Measurements from ENCODE around the gene FDX1.

Gene FDX1

GRCh38 chr11:110431051-110431672 is 1.4 kb downstream of the FDX1 start:
- no peak for DNase-seq (ENCODE audit: low read depth)

GRCh38 chr11:110431674-110432073 is 1.9 kb downstream of the FDX1 start:
- DNase-seq (ENCODE audit: low read depth): no peak

- no peak for DNase-seq (ENCODE audit: low read depth)
Measured at GRCh38 chr11:110432713-110433392, 3.1 kb downstream of the FDX1 start.

- no peak for DNase-seq (ENCODE audit: low read depth)
Measured at GRCh38 chr11:110433393-110434333, 3.9 kb downstream of the FDX1 start.

GRCh38 chr11:110434952-110435779 is 5.4 kb downstream of the FDX1 start:
- DNase-seq (ENCODE audit: low read depth): no peak

GRCh38 chr11:110435780-110436717 is 6.3 kb downstream of the FDX1 start:
- DNase-seq (ENCODE audit: low read depth): no peak

GRCh38 chr11:110438017-110438416 is 8.3 kb downstream of the FDX1 start:
- no peak for DNase-seq (ENCODE audit: low read depth)

GRCh38 chr11:110445437-110445836 is 15.7 kb downstream of the FDX1 start:
- no peak for DNase-seq (ENCODE audit: low read depth)

GRCh38 chr11:110446061-110446460 is 16.3 kb downstream of the FDX1 start:
- no peak for DNase-seq (ENCODE audit: low read depth)

GRCh38 chr11:110446594-110446993 is 16.8 kb downstream of the FDX1 start:
- DNase-seq (ENCODE audit: low read depth): no peak

- no peak for DNase-seq (ENCODE audit: low read depth)
Measured at GRCh38 chr11:110447343-110447742, 17.6 kb downstream of the FDX1 start.

- DNase-seq (ENCODE audit: low read depth): no peak
Measured at GRCh38 chr11:110447897-110448745, 18.4 kb downstream of the FDX1 start.

- DNase-seq (ENCODE audit: low read depth): no peak
Measured at GRCh38 chr11:110450246-110450645, 20.5 kb downstream of the FDX1 start.

GRCh38 chr11:110452720-110453119 is 23.0 kb downstream of the FDX1 start:
- no peak for DNase-seq (ENCODE audit: low read depth)

- DNase-seq (ENCODE audit: low read depth): no peak
Measured at GRCh38 chr11:110453684-110454354, 24.1 kb downstream of the FDX1 start.

- DNase-seq (ENCODE audit: low read depth): no peak
Measured at GRCh38 chr11:110454609-110455008, 24.9 kb downstream of the FDX1 start.

GRCh38 chr11:110455718-110456117 is 26.0 kb downstream of the FDX1 start:
- no peak for DNase-seq (ENCODE audit: low read depth)

GRCh38 chr11:110463153-110463552 is 33.4 kb downstream of the FDX1 start:
- no peak for DNase-seq (ENCODE audit: low read depth)

- DNase-seq (ENCODE audit: low read depth): no peak
Measured at GRCh38 chr11:110465231-110465630, 35.5 kb downstream of the FDX1 start.

All from stimulated activated CD4-positive, alpha-beta T cell treated with anti-CD3 and anti-CD28 coated beads, Interleukin-2, amount 100 ng/mL, for 4 hours (primary cell).